ENCODE data around the gene HSD17B14. TPM values are rescaled to one million over a fixed set of nuclear protein-coding genes. Genes with fewer than 3 reads are reported as not detected.

HSD17B14 gene
- total and polyA plus RNA-seq, 2 of the 13 experiments (the other 11 are each of a cell fraction or from before 2014, with no cell fraction given) = 0.58 to 1.2 TPM

DNA sequence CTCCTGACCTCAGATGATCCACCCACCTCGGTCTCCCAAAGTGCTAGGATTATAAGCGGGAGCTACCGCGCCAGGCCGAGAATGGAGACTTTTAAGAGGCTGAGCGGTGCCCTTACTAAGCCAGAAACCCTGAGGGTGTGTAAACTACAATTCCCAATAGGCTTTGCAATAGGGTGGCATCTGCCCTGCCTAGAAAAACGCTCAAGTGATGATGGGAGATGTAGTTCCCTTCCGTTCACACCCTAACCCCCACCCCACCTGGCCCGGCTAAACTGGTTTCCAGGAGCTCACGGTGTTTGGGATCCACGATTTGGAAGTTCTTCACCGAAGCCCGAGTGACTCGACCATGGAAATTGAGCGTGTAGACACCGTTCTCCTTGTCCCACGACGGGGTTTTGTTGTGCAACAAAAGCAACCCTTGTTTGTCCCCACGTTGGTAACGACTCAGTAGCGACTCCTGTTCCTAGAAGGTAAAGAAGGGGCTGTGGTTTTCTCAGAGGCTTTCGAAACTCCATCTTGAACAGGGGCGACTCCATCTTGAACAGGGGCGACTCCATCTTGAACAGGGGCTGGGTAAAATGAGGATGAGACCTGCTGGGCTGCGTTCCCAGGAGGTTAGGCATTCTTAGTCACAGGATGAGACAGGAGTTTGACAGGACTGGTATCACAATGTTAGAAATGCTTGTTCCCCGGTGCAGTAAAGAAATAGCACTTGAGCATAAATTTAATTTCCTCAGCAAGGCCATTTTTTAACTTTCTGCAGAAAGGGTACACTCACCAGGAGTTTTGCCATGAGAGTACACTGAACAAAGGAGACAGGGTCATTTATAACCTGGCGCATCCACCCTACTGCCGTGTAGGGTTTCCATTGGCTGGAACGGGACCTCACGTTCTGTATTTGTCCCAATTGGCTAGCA is 45.7 kb upstream of the HSD17B14 start (continued):
- TF ChIP-seq GABPA (IDR thresholded peaks at IDR 0.05; ENCODE audit: low read depth, low read length) (no peak), GABPA (CRISPR knock-in tag; IDR thresholded peaks at IDR 0.05; ENCODE audit: low read depth) (peak; percentile 50; the same call in 1 of the 2 replicates), PAX8 (CRISPR knock-in tag; IDR thresholded peaks at IDR 0.05; ENCODE audit: borderline replicate concordance) (no peak), YY1 (IDR thresholded peaks at IDR 0.05; ENCODE audit: insufficient read depth, insufficient replicate concordance, low read depth, low read length) (peak; percentile 20), TBX3 (IDR thresholded peaks at IDR 0.05; ENCODE audit: borderline replicate concordance) (no peak), ZNF34 (CRISPR knock-in tag; IDR thresholded peaks at IDR 0.05; ENCODE audit: borderline replicate concordance) (no peak), MAZ (IDR thresholded peaks at IDR 0.05; ENCODE audit: borderline replicate concordance, low read depth, low read length) (no peak), MAZ (CRISPR knock-in tag; IDR thresholded peaks at IDR 0.05; ENCODE audit: low read depth) (no peak), ZNF432 (CRISPR knock-in tag; IDR thresholded peaks at IDR 0.05; ENCODE audit: borderline replicate concordance) (no peak), ZNF205 (CRISPR knock-in tag; IDR thresholded peaks at IDR 0.05) (no peak), STAT5B (CRISPR knock-in tag; IDR thresholded peaks at IDR 0.05) (no peak), XRCC5 (optimal IDR thresholded peaks at IDR 0.05; ENCODE audit: low read length) (no peak), POGZ (CRISPR knock-in tag; IDR thresholded peaks at IDR 0.05) (no peak), HNF4G (IDR thresholded peaks at IDR 0.05; ENCODE audit: borderline replicate concordance, low read depth, low read length) (no peak), HNF4G (CRISPR knock-in tag; IDR thresholded peaks at IDR 0.05; ENCODE audit: borderline replicate concordance, low read depth) (no peak), ZNF180 (CRISPR knock-in tag; IDR thresholded peaks at IDR 0.05; ENCODE audit: borderline replicate concordance, low read depth) (no peak)
- TF ChIP-seq, protein P1, sequence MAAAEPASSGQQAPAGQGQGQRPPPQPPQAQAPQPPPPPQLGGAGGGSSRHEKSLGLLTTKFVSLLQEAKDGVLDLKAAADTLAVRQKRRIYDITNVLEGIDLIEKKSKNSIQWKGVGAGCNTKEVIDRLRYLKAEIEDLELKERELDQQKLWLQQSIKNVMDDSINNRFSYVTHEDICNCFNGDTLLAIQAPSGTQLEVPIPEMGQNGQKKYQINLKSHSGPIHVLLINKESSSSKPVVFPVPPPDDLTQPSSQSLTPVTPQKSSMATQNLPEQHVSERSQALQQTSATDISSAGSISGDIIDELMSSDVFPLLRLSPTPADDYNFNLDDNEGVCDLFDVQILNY (CRISPR knock-in tag; conservative IDR thresholded peaks at IDR 0.05) = no peak
- TF ChIP-seq, protein P2, sequence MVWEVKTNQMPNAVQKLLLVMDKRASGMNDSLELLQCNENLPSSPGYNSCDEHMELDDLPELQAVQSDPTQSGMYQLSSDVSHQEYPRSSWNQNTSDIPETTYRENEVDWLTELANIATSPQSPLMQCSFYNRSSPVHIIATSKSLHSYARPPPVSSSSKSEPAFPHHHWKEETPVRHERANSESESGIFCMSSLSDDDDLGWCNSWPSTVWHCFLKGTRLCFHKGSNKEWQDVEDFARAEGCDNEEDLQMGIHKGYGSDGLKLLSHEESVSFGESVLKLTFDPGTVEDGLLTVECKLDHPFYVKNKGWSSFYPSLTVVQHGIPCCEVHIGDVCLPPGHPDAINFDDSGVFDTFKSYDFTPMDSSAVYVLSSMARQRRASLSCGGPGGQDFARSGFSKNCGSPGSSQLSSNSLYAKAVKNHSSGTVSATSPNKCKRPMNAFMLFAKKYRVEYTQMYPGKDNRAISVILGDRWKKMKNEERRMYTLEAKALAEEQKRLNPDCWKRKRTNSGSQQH (CRISPR knock-in tag; IDR thresholded peaks at IDR 0.05; ENCODE audit: low read depth) = no peak
- TF ChIP-seq, protein P3, sequence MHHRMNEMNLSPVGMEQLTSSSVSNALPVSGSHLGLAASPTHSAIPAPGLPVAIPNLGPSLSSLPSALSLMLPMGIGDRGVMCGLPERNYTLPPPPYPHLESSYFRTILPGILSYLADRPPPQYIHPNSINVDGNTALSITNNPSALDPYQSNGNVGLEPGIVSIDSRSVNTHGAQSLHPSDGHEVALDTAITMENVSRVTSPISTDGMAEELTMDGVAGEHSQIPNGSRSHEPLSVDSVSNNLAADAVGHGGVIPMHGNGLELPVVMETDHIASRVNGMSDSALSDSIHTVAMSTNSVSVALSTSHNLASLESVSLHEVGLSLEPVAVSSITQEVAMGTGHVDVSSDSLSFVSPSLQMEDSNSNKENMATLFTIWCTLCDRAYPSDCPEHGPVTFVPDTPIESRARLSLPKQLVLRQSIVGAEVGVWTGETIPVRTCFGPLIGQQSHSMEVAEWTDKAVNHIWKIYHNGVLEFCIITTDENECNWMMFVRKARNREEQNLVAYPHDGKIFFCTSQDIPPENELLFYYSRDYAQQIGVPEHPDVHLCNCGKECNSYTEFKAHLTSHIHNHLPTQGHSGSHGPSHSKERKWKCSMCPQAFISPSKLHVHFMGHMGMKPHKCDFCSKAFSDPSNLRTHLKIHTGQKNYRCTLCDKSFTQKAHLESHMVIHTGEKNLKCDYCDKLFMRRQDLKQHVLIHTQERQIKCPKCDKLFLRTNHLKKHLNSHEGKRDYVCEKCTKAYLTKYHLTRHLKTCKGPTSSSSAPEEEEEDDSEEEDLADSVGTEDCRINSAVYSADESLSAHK (CRISPR knock-in tag; IDR thresholded peaks at IDR 0.05; ENCODE audit: borderline replicate concordance) = no peak
- TF ChIP-seq, protein P4, sequence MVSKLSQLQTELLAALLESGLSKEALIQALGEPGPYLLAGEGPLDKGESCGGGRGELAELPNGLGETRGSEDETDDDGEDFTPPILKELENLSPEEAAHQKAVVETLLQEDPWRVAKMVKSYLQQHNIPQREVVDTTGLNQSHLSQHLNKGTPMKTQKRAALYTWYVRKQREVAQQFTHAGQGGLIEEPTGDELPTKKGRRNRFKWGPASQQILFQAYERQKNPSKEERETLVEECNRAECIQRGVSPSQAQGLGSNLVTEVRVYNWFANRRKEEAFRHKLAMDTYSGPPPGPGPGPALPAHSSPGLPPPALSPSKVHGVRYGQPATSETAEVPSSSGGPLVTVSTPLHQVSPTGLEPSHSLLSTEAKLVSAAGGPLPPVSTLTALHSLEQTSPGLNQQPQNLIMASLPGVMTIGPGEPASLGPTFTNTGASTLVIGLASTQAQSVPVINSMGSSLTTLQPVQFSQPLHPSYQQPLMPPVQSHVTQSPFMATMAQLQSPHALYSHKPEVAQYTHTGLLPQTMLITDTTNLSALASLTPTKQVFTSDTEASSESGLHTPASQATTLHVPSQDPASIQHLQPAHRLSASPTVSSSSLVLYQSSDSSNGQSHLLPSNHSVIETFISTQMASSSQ (IDR thresholded peaks at IDR 0.05; ENCODE audit: low read depth) = no peak
- TF ChIP-seq, protein P4 (CRISPR knock-in tag; IDR thresholded peaks at IDR 0.05; ENCODE audit: borderline replicate concordance) = no peak

All from HepG2 (cell line).